ENCODE data around the gene BARX1.

GRCh38 chr9:93976973-93977372 lies 21.8 kb upstream of the BARX1 start:
- TF ChIP-seq POLR2AphosphoS5 (IDR thresholded peaks at IDR 0.05) (no peak), POLR2A (IDR thresholded peaks at IDR 0.05) (no peak)
